ENCODE data around the gene TRAPPC12.

TRAPPC12 gene

GRCh38 chr2:3469486-3469885 is 90.0 kb downstream of the TRAPPC12 start:
- Histone ChIP-seq H3K4me3 (IDR thresholded peaks at IDR 0.05; ENCODE audit: insufficient read depth, low read depth, low read length) (no peak overlapping the region), H3K36me3 (ENCODE audit: insufficient read depth) (no peaks in the 10 kb centered on the region), H3K9ac (no peak overlapping the region), H3K27ac (no peak overlapping the region), H3K4me2 (no peak overlapping the region), H4K20me1 (ENCODE audit: insufficient read depth) (no peaks in the 10 kb centered on the region), H3K27me3 (ENCODE audit: insufficient read depth, low read depth) (no peaks in the 10 kb centered on the region), H3K4me1 (ENCODE audit: low read depth, poor library complexity, severe bottlenecking) (no peaks in the 10 kb centered on the region), H3K79me2 (ENCODE audit: insufficient read depth, low read depth) (no peaks in the 10 kb centered on the region), H2AFZ (ENCODE audit: low read depth) (no peak overlapping the region)
- no peak for TF ChIP-seq CTCF (conservative IDR thresholded peaks at IDR 0.05; ENCODE audit: low read depth, low read length)

- H3K36me3 ChIP-seq (ENCODE audit: insufficient read depth), result no peaks in the 10 kb centered on the region
- H3K4me2 ChIP-seq, result no peak overlapping the region
- no peak overlapping the region for H3K27ac ChIP-seq
- H3K4me3 ChIP-seq (IDR thresholded peaks at IDR 0.05; ENCODE audit: insufficient read depth, low read depth, low read length), result no peak overlapping the region
- no peaks in the 10 kb centered on the region for H3K79me2 ChIP-seq (ENCODE audit: insufficient read depth, low read depth)
- TF ChIP-seq CTCF (conservative IDR thresholded peaks at IDR 0.05; ENCODE audit: low read depth, low read length), result no peak
- no peaks in the 10 kb centered on the region for H4K20me1 ChIP-seq (ENCODE audit: insufficient read depth)
- H3K27me3 ChIP-seq (ENCODE audit: insufficient read depth, low read depth), result no peaks in the 10 kb centered on the region
- H2AFZ ChIP-seq (ENCODE audit: low read depth), result no peak overlapping the region
- no peaks in the 10 kb centered on the region for H3K4me1 ChIP-seq (ENCODE audit: low read depth, poor library complexity, severe bottlenecking)
- H3K9ac ChIP-seq, result no peak overlapping the region
Measured at GRCh38 chr2:3470166-3470651, 90.7 kb downstream of the TRAPPC12 start.

DNA sequence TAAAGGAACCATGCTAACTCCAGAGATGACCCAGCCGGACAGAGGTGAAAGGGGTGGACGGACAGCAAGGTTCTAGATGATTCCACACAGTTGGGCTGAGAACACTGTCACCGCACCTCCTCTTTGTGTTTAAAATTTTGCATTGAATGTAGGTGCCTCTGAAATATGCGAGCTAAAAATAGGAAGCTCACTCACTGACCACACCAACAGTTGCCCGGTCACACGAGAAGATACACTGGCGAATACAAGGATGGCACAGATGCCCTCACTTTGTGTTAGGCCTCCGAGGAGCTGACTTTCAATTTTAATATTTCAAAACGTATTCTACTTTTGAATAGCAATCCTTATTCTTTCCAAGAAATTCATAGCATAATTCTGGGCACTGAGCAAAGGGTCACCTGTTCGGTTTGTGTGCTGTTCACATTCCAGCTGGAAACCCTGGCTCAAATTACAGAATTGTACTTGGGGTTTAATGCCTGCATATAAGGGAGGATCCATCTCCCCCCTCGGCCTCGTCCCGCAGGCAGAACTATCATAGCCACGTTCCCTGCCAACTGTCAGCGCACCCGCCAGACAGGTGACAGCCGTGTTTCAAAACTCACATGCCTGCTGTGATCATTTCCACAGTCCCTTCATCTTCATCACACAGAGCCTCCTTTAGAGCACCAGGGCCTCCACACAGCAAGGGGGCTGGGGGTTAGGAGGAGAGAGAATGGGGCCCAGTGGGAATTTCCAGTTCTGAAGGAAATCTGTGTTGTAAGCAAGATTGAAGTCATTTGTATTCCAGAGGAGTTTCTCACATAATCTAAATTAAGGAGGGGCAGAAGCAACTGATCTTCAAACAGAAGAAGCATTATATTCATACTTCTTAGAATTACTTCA is 91.6 kb downstream of the TRAPPC12 start:
- Histone ChIP-seq H2AFZ (ENCODE audit: low read depth) (no peak overlapping the region), H4K20me1 (ENCODE audit: insufficient read depth) (no peaks in the 10 kb centered on the region), H3K9ac (no peak overlapping the region), H3K4me2 (no peak overlapping the region), H3K79me2 (ENCODE audit: insufficient read depth, low read depth) (no peaks in the 10 kb centered on the region), H3K4me1 (ENCODE audit: low read depth, poor library complexity, severe bottlenecking) (no peaks in the 10 kb centered on the region), H3K27me3 (ENCODE audit: insufficient read depth, low read depth) (no peaks in the 10 kb centered on the region), H3K27ac (no peak overlapping the region), H3K36me3 (ENCODE audit: insufficient read depth) (no peaks in the 10 kb centered on the region), H3K4me3 (IDR thresholded peaks at IDR 0.05; ENCODE audit: insufficient read depth, low read depth, low read length) (no peak overlapping the region)
- TF ChIP-seq CTCF (conservative IDR thresholded peaks at IDR 0.05; ENCODE audit: low read depth, low read length), result no peak

DNA sequence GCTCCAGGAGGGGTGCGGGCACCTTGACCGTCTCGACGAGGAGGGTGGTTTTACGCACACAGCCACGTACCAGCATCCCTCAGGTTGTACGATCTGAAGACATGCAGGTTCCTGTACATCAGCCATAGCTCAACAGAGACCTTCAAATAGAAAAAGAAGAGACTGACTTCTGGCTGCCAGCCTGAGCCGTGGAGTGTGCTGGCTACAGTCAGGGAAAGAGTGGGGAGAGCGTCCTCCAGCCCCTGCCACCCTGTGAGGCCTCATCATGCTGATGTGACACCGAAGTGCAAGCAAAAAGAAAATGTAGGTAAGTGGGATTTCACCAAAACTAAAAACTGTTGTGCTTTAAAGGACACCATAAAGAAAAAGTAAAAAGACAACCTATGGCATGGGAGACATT is 92.8 kb downstream of the TRAPPC12 start:
- no peak for TF ChIP-seq CTCF (conservative IDR thresholded peaks at IDR 0.05; ENCODE audit: low read depth, low read length)

More for the DNA sequence above, 92.8 kb downstream of the TRAPPC12 start:
- no peaks in the 10 kb centered on the region for H3K79me2 ChIP-seq (ENCODE audit: insufficient read depth, low read depth)
- H4K20me1 ChIP-seq (ENCODE audit: insufficient read depth), result no peaks in the 10 kb centered on the region
- H3K27me3 ChIP-seq (ENCODE audit: insufficient read depth, low read depth), result no peaks in the 10 kb centered on the region
- H3K27ac ChIP-seq, result no peak overlapping the region
- H3K4me2 ChIP-seq, result no peak overlapping the region
- no peak overlapping the region for H3K9ac ChIP-seq
- no peaks in the 10 kb centered on the region for H3K36me3 ChIP-seq (ENCODE audit: insufficient read depth)
- H2AFZ ChIP-seq (ENCODE audit: low read depth), result no peak overlapping the region
- H3K4me1 ChIP-seq (ENCODE audit: low read depth, poor library complexity, severe bottlenecking), result no peaks in the 10 kb centered on the region
- H3K4me3 ChIP-seq (IDR thresholded peaks at IDR 0.05; ENCODE audit: insufficient read depth, low read depth, low read length), result no peak overlapping the region
